Stimulated activated CD4-positive, alpha-beta T cell treated with anti-CD3 and anti-CD28 coated beads, Interleukin-1b, Interleukin-23, amount 100 ng/mL, for 24 hours (primary cell): Measurements from ENCODE around the gene SSU72.
A peak's percentile ranks its signal among the peaks of the same experiment; 100 is the strongest.
"Not testable (repeated sequence)": the region's sequence is repeated elsewhere in the genome, so short reads cannot be mapped to it uniquely, and the experiment has no call there.

Source experiments
- DNase-seq, 4 experiments: peaks; one replicate each; pipeline ENCODE4 v3.0.0-alpha.2; 2020; ENCODE audit warnings: low read depth in 4 of 4, low spot score in 1 of 4

Gene SSU72

GRCh38 chr1:1542766-1543705 lies 31.6 kb downstream of the SSU72 start:
- DNase-seq: no peak

GRCh38 chr1:1541956-1542765 lies 32.5 kb downstream of the SSU72 start:
- no peak for DNase-seq

GRCh38 chr1:1540818-1541628 lies 33.6 kb downstream of the SSU72 start:
- no peak for DNase-seq

GRCh38 chr1:1540090-1540817 lies 34.4 kb downstream of the SSU72 start, which contains the start of gene TMEM240:
TMEM240 (minus strand) TSS chr1:1540624; CDS start chr1:1540346, 278 bp downstream.
- peak in 3 of 4 experiments; percentile 44 to 63 (median 45) for DNase-seq

GRCh38 chr1:1539310-1540089 lies 35.2 kb downstream of the SSU72 start:
- DNase-seq: no peak

GRCh38 chr1:1538989-1539309 lies 35.7 kb downstream of the SSU72 start:
- no peak for DNase-seq

GRCh38 chr1:1538334-1538733 lies 36.3 kb downstream of the SSU72 start:
- DNase-seq: no peak

GRCh38 chr1:1537626-1538250 lies 36.9 kb downstream of the SSU72 start:
- no peak for DNase-seq

GRCh38 chr1:1536938-1537546 lies 37.6 kb downstream of the SSU72 start:
- no peak for DNase-seq

GRCh38 chr1:1536019-1536937 lies 38.4 kb downstream of the SSU72 start:
- DNase-seq: no peak

GRCh38 chr1:1535201-1536018 lies 39.3 kb downstream of the SSU72 start:
- DNase-seq: no peak

GRCh38 chr1:1534401-1535154 lies 40.1 kb downstream of the SSU72 start:
- no peak for DNase-seq

- DNase-seq: not testable (repeated sequence)
Measured at GRCh38 chr1:1533894-1534291, 40.8 kb downstream of the SSU72 start.

GRCh38 chr1:1533176-1533893 lies 41.3 kb downstream of the SSU72 start:
- DNase-seq: not testable (repeated sequence)

- DNase-seq: no peak
Measured at GRCh38 chr1:1531947-1532346, 42.7 kb downstream of the SSU72 start.

GRCh38 chr1:1529936-1530335 lies 44.7 kb downstream of the SSU72 start:
- no peak for DNase-seq
